ENCODE data around the gene LRRC8C.

The LRRC8C gene

DNA sequence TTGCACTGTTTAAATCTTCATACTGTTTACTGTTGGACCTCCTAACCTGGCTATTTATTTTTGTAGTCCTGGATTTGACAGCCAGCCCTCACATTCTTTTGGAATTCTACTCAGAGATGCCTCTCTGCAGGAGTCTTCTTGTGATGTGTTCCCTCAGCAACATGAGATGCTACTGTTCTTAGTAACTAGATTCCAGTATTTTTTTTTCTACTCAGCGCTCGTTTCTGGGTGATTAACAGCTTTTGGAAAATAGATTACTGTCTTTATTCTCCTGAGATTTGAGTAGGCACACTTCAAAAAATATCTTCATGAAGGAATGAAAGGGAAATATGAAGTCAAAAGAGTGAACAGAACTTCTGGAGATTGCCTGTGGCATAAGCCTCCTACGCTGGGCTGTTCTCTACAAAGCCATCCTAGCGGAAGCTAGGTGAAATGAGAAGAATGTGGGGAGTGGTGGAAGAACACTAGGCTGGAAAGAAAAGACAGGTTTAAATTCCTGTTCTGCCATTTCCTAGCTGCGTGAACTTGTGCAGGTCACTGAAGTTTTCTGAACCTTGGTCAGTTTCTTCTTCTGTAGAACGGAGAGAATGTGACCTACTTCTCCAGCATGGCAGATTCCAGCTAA lies 75.9 kb downstream of the LRRC8C start:
- DNase-seq, result no peak

DNA sequence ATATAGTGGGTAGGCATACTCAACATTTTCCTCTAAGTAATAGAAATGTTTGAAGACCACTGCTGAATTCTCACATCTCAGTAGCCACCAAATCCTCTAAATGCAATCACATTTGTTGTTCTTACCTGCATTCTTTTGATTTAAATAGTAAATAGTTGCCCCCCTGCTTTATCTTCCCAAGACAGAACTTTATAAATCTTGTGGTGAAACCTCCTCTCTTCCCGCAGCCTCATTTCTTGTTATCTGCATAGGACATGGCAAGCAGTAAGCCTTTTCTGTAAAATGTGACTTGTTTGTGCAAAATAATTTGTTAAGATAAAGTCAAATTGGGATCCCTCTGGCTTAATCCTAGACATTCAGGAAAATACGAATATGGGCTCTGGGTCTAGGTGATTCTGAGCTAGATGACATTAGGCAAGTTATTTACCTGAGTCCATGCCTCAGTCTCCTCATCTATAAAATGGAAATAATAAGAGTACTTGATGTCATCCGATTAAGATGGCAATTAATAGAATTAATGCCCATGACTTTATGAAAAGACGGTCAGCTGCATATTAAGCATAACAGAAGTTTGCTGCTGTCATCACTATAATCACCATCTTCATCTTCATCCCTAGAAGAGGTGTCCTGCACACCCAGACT lies 77.7 kb downstream of the LRRC8C start:
- no peak for DNase-seq

DNA sequence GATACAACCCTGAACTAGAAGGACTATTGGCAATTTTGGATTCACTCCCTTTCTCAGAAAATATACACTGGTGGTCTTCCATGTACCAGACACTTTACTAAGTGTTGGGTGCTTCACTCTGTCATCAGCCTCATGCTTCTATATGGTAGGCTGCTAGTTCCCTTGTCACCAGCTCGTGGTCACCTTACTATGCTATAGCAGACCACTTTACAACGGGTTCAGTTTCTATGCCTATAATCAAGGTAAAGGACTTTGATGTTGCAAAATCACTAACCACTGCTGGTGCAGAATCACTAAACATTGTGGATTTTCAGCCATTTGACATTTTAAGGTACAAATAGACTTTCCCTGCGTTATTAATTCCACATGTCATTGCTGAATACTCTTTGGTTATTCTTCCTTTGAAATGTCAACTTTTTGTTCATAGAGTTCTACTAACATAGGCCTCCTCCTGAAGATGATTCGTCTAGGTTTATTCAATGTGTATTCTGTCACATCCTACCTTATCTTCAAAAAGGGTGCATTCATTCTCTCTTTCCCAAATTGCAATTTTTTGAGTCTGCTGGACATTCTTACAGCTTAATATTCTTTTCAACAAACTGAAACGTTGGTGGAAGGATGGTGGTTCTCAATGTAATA lies 78.3 kb downstream of the LRRC8C start:
- no peak for DNase-seq

DNA sequence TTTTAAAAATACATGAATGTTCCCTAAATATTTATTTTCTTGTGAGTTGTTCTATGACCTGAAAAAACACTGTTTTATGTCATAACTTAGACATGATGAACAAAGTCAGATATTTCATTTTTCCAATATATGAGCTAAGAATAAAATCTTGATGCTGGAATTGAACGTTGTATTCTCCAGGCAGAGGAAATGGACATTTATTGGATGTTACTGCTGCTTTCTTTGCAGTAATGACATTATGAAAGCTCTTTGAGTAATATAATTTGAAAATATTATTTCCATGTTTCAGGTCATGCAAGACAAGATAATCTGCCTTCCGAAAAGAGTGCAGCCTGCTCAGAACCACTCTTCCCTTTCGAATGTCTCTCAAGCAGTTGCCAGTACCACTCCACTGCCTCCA lies 79.5 kb downstream of the LRRC8C start:
- DNase-seq, result no peak

DNA sequence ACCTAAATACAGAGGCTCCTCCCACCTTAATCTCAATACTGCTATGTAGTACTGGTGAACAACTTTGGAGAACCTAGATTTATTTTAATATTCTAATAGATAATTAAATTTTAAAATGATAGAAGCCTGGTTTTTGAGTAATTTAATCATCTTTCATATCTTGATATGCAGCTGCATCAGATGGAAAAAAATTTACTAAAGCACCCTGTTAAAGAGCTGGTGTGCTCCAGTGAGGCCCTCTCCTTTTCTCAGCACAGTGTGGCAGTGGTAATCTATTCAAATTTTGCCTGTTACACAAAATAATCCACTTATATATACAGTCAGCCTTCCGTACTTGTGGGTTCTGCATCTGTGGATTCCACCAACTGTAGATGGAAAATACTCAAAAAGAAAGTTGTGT lies 82.8 kb downstream of the LRRC8C start:
- DNase-seq, result no peak

DNA sequence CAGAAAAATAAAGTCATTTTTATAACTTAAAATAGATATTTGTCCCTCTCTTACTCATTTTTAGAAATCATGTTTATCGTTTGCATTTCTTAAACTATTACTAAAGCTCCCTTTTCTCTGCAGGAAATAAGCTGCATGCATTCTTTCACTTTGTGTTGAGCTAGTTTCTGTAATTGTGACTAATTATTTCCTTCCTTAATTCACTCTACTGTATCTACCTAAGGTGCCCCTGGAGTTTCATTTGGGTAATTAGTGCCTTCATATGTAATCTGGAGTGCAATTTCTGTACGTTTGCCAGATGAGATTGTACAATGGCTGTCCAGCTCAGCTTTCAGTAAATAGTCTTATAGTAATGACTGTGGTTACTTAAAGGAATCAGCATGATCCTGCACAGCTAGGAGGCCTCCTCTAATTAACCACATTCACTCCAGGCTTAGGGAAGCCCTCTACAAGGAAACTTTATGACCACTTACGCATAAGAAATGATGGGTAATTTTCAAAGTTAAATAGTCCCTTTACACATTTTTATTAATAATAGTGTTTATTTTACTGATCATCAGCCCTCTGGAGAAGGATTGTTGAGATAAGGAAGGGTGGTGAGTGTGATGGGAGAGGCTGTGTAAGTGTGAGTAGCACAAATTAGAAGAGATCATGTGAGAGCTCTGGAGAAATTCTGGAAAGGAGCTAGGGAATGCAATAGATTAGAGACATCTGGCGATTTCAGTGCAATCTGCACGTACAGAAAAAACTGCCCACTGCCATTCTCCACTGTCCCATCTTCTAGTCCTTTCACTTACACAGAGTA lies 86.8 kb downstream of the LRRC8C start:
- peak; percentile 87 for DNase-seq

DNA sequence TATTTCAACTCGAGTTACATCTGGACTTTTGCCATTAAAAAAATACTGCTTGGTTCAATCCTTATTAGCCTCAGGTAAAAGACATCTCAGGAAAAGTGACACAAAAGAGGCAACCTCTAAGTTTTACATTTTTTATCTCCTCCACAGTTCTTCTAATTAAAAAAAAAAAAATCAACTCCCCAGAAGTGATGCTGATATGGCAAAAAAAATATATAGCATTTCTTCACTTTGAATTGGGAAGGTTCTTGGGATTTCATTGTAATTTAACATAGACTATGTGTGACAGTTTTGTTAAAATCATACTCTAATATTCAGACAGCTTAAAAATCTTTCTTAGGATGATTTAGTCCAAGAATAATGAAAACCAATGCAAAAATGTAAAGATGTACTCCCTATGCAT lies 87.9 kb downstream of the LRRC8C start:
- no peak for DNase-seq

DNA sequence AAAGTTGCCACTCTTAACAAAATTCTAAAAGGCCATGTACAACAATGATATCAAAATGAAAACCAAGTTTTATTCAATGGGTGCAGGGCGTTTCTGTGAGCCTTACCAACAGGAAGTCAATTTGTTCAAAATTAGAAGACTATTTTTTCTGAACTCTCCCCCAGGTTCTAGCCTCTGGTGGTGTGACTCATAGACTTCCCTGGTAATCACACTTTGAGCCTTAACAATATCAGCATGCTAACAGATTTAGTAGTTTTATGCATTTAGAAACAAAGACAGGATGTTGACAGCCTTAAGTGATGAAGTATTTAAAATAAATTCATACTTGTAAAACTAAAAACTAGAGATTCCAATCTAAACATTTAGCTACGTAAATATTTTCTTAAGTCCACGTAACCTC lies 88.4 kb downstream of the LRRC8C start:
- no peak for DNase-seq

DNA sequence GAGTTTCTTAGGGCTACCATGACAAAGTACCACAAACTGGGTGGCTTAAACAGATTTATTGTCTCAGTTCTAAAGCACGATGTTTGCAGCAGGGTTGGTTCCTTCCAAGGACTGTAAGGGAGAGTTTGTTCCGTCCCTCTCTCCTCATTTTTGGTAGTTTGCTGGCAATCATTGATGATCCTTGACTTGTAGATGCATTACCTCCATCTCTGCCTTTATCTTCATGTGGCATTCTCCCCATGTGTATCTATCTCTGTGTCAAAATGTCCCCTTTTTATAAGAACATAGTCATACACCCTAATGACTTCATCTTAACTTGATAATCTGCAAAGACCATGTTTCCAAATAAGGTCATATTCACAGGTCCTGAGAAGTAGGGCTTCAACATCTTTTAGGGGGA lies 90.2 kb downstream of the LRRC8C start:
- DNase-seq, result no peak

DNA sequence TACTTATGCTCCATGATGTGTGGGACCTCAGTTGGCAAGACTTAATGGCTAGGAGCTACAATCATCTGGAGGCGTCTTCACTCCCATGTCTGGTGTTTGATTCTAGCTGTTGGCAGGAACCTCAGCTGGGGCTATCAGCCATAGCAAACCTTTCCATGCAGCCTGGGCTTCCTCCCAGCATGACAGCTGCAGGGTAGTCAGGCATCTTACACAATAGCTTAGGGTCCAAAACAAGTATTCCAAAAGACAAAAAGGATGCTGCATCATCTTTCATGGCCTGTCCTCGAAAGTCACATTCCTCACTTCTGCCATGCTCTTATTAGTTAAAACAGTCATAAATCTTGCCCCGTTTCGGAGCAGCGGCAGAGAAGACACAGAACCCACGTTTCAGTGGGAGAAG lies 90.9 kb downstream of the LRRC8C start:
- DNase-seq, result no peak

DNA sequence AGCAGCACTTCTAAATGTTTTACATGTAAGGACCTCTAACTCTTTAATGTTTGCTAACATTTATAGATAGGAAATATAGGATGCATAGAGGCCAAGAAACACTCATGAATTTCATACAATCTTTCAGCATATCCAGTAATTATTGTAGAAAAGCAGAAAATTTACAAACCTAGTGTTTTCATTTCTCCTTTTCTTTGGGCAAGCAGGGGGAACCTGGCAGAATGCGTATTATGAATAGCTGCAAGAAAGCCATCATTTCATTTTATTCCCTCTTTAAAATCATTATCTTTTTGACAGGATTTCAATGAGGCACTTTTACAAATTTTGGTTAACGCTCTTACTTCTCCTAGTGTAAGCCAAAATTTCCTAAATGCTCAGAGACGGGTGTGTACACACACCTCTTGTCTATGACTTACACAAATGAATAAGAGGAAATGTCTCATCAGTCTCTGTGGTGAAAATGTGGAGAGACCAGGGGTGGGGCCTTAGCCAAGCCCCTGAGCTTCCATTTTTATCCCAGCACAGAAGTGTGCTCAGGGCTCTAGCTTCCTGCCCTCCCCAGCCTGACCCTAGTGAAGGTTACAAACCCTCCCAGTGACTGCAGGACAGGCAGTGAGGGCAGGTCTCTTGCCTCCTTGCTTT lies 91.6 kb downstream of the LRRC8C start:
- DNase-seq, result no peak

DNA sequence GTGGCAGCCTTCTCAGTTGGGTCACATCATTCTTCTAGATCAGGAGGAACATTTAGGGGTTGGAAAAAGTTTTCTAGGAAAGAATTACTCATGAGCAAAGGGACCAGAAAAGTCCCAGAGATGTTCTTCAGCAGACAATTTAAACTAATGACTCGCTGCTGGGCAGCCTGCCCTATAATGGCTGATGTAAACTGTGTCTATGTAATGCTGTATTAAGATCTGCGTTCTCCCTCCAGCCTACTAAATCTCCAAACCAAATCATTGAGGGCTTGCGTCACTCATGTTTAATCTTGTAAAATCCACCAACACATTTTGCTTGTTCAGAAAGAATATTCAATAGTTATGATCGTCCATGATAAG lies 92.1 kb downstream of the LRRC8C start:
- no peak for DNase-seq

DNA sequence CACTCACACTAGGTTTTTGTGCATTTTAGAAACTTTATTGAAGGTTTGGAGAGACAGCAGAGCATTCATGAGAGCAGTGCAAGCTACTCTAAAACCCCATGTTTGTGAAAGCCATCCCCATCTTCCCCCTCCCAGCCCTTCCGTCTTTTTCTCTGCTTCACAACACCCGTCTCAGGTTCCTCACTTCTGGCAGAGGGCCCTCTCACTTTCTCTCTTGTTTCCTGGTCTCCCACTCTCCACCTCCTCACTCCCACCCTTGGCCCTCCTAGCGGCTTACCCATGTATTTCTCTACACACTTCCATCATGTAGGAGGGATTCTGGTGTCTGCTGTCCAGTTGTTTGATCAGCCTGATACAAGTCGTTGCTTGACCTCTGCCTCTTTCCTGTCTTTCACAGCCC lies 92.7 kb downstream of the LRRC8C start:
- no peak for DNase-seq

DNA sequence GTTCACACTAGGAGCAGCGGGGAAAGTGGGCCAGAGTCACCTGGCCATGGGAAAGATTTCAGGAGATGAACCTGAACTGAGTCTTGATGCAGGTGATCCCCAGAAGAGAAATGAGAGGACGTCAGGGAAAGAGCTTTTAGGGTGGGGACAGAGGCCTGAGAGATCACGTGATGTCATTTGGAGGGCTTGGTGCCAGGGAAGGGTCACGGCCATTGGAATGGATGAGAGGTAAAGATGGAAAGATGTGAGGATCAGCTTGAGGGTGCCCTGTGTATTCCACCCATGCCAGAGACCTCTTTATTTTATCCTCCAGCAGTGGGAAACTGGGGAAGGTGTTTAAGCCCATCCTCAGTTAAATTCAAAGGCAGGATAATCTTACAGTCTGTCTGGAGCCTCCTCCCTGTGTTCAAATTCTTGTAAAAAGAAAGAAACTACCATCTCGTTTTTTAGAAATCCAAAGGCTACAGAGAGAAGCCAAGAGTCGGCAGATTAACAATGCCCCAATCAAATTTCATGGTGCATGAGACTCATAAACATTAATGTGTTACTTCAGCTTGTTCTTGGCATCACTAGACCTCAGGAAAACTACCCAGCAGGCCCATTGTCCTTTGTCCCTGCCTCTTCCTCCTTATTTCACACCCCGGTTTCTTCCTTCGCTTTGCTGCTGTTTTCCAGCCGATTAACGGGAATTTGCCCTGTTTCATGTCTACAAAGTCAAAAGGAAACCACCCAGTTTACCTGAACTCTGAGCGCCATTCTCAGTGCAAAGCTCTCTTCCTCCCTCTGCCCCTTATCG lies 94.8 kb downstream of the LRRC8C start:
- DNase-seq, result no peak

DNA sequence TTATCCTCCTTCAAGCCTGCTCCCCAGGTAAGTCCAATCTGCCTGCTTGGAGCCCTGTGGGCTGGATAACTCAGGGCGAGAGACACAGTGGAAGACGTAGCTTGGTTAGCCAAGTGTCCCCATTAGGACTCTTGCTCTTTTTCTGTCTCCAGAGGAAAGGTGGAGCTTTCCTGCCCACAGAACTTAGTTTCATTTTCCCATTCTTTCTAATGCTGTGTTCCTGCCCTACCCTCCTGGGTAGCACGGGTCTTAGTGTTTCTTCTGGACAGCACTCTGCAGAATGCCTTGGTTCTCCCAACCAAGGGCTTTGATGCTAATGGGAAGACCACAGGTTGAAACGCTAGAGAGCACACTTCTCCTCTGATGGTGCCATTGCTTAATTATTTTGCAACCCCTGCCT lies 95.5 kb downstream of the LRRC8C start:
- DNase-seq, result no peak

DNA sequence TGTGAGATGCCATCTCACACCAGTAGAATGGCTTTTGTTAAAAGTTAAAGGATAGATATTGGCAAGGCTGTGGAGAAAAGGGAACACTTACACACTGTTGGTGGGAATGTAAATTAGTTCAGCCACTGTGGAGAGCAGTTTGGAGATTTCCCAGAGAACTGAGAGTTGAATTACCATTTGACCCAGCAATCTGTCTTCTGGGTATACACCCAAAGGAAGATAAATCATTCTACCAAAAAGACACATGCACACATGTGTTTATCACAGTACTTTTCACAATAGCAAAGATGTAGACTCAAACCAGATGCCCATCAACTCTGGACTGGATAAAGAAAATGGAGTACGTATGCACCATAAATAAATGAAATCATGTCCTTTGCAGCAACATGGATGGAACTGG lies 99.3 kb downstream of the LRRC8C start:
- no peak for DNase-seq

DNA sequence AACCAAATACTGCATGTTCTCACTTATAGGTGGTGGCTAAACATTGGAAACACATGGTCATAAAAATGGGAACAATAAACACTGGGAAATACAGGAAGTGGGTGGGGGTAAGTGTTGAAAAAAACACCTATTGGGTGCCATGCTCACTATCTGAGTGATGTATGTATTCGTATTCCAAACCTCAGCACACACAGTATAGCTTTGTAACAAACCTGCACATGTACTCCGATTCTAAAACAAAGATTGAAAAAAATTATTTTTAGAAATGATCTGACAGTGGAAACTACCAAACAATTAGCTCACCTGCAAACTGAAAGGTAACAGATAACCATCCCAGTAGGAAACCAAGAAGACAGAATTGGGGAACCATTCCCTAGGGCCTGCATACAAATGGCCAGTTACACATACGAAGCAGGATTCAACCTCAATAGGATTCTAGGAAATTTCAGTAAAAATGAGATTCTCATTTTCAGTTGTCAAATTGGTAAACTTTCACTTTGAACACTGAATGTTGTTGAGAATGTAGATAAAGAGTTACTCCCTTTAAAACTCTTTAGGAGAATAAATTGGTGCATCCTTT lies 99.8 kb downstream of the LRRC8C start:
- no peak for DNase-seq

DNA sequence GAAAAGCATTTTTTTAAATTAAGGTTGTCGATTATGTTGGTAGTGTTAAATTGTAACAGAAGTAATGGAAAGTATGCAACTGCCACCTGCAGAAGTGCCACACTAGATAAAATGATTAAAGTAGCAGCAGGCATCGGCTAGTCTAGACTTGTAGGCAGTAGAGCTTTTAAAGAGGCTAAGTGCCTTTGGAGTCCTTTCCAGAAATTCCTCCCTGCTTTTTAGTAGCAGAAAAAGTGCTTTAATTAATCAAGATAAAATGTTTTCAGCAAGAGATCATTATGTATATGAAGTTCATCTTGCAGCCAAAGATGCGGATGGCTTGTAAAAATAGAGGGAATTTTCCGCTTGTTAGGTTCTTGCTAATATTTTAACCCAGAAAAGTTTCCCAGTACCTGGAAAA lies 100.8 kb downstream of the LRRC8C start:
- no peak for DNase-seq

DNA sequence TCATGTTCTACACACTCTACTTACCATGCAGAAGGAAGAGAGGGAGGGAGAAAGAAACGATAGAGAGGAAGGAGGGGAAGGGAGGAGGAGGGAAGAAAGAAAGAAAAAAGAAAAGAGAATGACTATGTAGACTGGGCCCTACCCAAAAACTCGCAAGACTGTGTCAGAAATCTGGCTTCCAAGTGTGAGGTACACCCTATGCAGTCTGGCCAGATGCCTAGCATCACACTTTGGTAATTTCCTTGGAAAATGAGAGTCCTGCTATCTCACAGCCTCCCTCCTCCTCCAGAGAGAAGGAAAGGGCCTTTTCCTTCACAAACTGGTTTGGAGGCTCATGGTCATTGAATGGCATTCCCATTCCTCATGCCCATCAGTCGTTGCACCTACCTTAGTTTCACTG lies 101.5 kb downstream of the LRRC8C start:
- no peak for DNase-seq

DNA sequence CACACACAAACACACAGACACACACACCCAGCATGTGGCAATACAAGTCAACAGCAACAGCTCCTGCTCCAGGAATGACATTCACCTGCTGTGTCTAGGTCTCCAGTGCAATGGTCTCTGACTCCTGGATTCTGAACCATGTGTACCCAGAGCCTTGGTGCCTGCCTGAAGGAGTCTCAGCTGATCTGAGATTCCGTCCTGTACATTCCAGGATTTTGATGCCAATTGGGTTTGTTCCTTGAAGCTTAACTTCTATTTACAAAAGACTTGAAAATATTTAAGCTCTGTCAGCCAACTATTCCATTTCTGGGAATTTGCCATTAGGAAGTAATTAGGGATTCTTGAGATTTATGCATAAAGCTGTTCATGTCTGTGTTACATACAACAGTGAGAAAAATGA lies 102.6 kb downstream of the LRRC8C start:
- no peak for DNase-seq

DNA sequence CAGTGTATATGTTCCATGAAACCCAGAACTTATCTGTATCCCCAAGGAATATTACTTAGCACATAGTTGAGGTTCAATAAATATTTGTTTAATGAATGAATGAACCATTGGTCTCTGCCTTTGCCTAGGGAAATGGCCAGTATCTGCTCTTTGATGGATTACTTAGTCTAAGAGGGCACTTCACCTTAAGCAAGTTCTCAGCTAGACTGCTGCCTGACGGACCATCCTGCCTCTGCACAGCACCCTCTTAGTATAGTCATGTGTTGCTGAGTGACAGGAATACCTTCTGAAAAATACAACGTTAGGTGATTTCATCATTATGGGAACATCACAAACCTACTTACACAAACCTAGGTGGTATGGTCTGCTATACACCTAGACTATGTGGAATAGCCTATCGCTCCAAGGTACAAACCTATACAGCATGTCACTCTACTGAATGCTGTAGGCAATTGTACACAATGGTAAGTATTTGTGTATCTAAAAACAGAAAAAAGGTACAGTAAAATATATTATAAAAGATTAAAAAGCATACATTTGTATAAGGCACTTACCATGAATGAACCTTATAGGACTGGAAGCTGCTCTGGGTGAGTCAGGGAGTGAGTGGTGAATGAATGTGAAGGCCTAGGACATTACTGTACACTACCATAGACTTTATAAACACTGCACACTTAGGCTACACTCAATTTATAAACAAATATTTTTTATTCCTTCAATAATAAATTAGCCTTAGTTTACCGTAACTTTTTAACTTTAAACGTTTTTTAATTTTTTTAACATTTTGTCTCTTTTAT lies 104.2 kb downstream of the LRRC8C start:
- no peak for DNase-seq
